K562 (cell line): ENCODE measurements around the gene OR2AT4. TPM values are rescaled to one million over a fixed set of nuclear protein-coding genes. Genes with fewer than 3 reads are reported as not detected.

Experiments
- ADNP ChIP-seq: fragments of 200-800 bp; sonication (Bioruptor generic); IDR thresholded peaks from 2 replicates; pipeline ENCODE4 v1.6.1; 2016; ENCODE audit warnings: missing genetic modification characterization, missing compliant biosample characterization
- CBFB ChIP-seq: sonication (generic); formaldehyde crosslinking; IDR thresholded peaks from 2 replicates; pipeline ENCODE4 v1.4.0; 2020; ENCODE audit warnings: mild to moderate bottlenecking, missing genetic modification reagents
- FOXM1 ChIP-seq, 2 experiments: fragments of 450-650 bp in 1 of 2; sonication (generic) in 1 of 2; formaldehyde crosslinking in 1 of 2; IDR thresholded peaks; 2 replicates each; pipeline versions ENCODE4 v1.6.1 to v1.9.0; 2017 to 2022; ENCODE audit warnings: low read depth in 2 of 2, mild to moderate bottlenecking in 2 of 2, missing genetic modification reagents in 1 of 2, moderate library complexity in 1 of 2
- GATAD2B ChIP-seq: fragments of 450-650 bp; IDR thresholded peaks from 2 replicates; pipeline ENCODE4 v1.6.1; 2017; ENCODE audit warnings: mild to moderate bottlenecking, borderline replicate concordance
- LCOR ChIP-seq: sonication (generic); formaldehyde crosslinking; IDR thresholded peaks from 2 replicates; pipeline ENCODE4 v1.8.0; 2022; ENCODE audit warnings: mild to moderate bottlenecking, missing genetic modification reagents
- MAFK ChIP-seq: IDR thresholded peaks from 2 replicates; pipeline ENCODE4 v1.6.1; 2011; ENCODE audit warnings: low read length, improper control_type of control experiment
- MCM2 ChIP-seq: fragments of 450-650 bp; IDR thresholded peaks from 2 replicates; pipeline ENCODE4 v1.6.1; 2017; ENCODE audit warnings: low read depth, mild to moderate bottlenecking
- MTA2 ChIP-seq: fragments of 450-650 bp; IDR thresholded peaks from 2 replicates; pipeline ENCODE4 v1.6.1; 2016; ENCODE audit warnings: low read depth
- NFYB ChIP-seq: IDR thresholded peaks from 2 replicates; pipeline ENCODE4 v1.6.1; 2011; ENCODE audit warnings: mild to moderate bottlenecking, moderate library complexity; ENCODE audit not compliant: insufficient read length; ENCODE audit errors: extremely low read depth
- POLR2H ChIP-seq: IDR thresholded peaks from 2 replicates; pipeline ENCODE4 v1.6.1; 2016; ENCODE audit warnings: missing genetic modification characterization, low read depth, mild to moderate bottlenecking, control low read depth, missing compliant biosample characterization, moderate library complexity
- PURB ChIP-seq: sonication (generic); formaldehyde crosslinking; IDR thresholded peaks from 2 replicates; pipeline ENCODE4 v1.9.0; 2021; ENCODE audit warnings: low read depth, mild to moderate bottlenecking, missing genetic modification reagents
- SIN3A ChIP-seq, 2 experiments: fragments of 150-350 bp in 1 of 2; IDR thresholded peaks; 2 replicates each; pipeline ENCODE4 v1.6.1; 2011 to 2016; ENCODE audit warnings: borderline replicate concordance in 2 of 2, low read depth in 2 of 2, low read length in 2 of 2, mild to moderate bottlenecking in 2 of 2, moderate library complexity in 2 of 2; ENCODE audit not compliant: control insufficient read depth in 1 of 2
- SLC30A9 ChIP-seq: fragments of 250-450 bp; sonication (Bioruptor Pico); IDR thresholded peaks from 2 replicates; pipeline ENCODE4 v1.8.0; 2022; ENCODE audit warnings: mild to moderate bottlenecking, moderate library complexity
- SMAD1 ChIP-seq: fragments of 150-350 bp; IDR thresholded peaks from 2 replicates; pipeline ENCODE4 v1.6.1; 2014; ENCODE audit warnings: low read length, low read depth; ENCODE audit not compliant: partially characterized antibody
- TAF7 ChIP-seq: fragments of 450-650 bp; IDR thresholded peaks from 2 replicates; pipeline ENCODE4 v1.6.1; 2016; ENCODE audit warnings: missing genetic modification characterization, missing compliant biosample characterization
- TARDBP ChIP-seq: fragments of 450-650 bp; IDR thresholded peaks from 2 replicates; pipeline ENCODE4 v1.6.1; 2016
- TBP ChIP-seq: optimal IDR thresholded peaks from 2 replicates; pipeline ENCODE3; 2011; ENCODE audit warnings: low read depth, low read length, improper control_type of control experiment
- ZNF134 ChIP-seq: fragments of 250-450 bp; sonication (Bioruptor Pico); conservative IDR thresholded peaks from 2 replicates; pipeline ENCODE4 v1.4.0; 2020
- ZNF184 ChIP-seq: sonication (generic); formaldehyde crosslinking; IDR thresholded peaks from 2 replicates; pipeline ENCODE4 v1.5.0; 2020; ENCODE audit warnings: missing genetic modification reagents
- ZNF282 ChIP-seq: sonication (generic); formaldehyde crosslinking; IDR thresholded peaks from 2 replicates; pipeline ENCODE4 v1.8.1; 2023; ENCODE audit warnings: missing genetic modification reagents
- ZNF316 ChIP-seq: fragments of 450-650 bp; IDR thresholded peaks from 2 replicates; pipeline ENCODE4 v1.6.1; 2016
- ZSCAN32 ChIP-seq: fragments of 450-650 bp; formaldehyde crosslinking; IDR thresholded peaks from 2 replicates; pipeline ENCODE4 v1.4.0; 2020; ENCODE audit warnings: mild to moderate bottlenecking, moderate library complexity
- polyA plus RNA-seq, 8 experiments: library from polyadenylated mRNA; depleted of rRNA in 4 of 8; stranded (reverse) in 5 of 8; unstranded in 3 of 8; fragments of >200 nt; fragmentation: Nextera tagmentation in 2 of 8; fragmentation: Illumina TruSeq in 1 of 8; extraction: Ambion mirVana in 2 of 8; extraction: Trizol in 1 of 8; gene quantifications; 2 replicates each; pipeline versions ENCODE4 v1.2.1 to v1.2.3, GENCODE V29; 2011 to 2014; ENCODE audit warnings: inconsistent platforms in 1 of 8, missing spikeins in 1 of 8
- total RNA-seq, 7 experiments: library from RNA; depleted of rRNA in 6 of 7; stranded (reverse); fragments of >200 nt in 6 of 7; fragmentation: Illumina TruSeq in 2 of 7; extraction: Trizol in 2 of 7; gene quantifications; 2 replicates each; pipeline versions ENCODE4 v1.2.1 to v1.2.3, GENCODE V29; 2011 to 2021; ENCODE audit warnings: low replicate concordance in 1 of 7
- TF ChIP-seq, protein P1 (sequence below): IDR thresholded peaks from 3 replicates; pipeline ENCODE4 v1.6.1; 2011; ENCODE audit warnings: borderline replicate concordance, mild to moderate bottlenecking, moderate library complexity; ENCODE audit not compliant: insufficient read length; ENCODE audit errors: extremely low read depth
- TF ChIP-seq, protein P2 (sequence below), 3 experiments: fragments of 200-800 bp in 1 of 3; sonication (Bioruptor generic) in 1 of 3; sonication (generic) in 1 of 3; formaldehyde crosslinking in 1 of 3; IDR thresholded peaks; 2 replicates each; pipeline versions ENCODE4 v1.6.1 to v1.8.0; 2016 to 2022; ENCODE audit warnings: mild to moderate bottlenecking in 2 of 3, missing compliant biosample characterization in 2 of 3, missing genetic modification characterization in 2 of 3, missing genetic modification reagents in 1 of 3

OR2AT4 gene
- total and polyA plus RNA-seq, 9 of the 15 experiments (the other 6 are each of a cell fraction or from before 2014, with no cell fraction given), result 0.86 to 3.1 (median 2.0) TPM

DNA sequence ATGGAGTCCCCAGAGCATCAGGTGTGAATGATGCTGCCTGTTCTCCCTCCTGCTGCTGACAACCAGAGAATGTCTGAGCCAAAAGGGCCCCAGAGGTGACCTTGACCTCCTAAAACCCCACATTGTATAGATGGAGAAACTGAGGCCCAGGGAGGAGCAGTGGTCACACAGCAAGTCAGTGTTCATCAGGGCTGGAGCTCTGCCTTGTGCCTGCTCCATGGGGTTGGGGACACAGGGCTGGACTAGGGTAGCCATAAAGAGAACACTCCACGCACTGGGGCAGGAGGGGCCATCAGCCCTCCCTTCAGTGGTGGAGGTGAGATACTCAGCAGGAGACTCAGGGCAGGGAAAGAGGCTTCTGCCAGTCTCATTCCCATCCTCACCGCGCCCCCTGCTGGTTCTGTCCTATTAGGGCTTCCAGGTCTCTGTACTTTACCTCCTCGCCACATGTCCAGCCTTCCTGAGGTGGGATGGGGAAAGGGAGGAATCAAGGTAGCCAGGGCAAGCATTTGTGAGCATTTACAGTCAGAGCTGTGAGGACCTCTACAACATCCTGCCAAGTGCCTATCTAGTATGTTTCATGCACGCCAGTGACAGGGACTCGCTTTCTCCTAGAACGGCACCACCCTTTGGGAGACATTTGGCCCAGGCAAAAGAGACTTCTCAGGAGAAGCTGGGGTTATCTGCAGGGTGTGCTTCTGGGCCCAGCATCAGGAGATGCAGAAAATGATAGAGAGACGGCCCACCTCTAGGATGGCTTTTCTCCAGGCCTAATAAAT, 64.7 kb downstream of the OR2AT4 start (continued):
- TF ChIP-seq, protein P1, sequence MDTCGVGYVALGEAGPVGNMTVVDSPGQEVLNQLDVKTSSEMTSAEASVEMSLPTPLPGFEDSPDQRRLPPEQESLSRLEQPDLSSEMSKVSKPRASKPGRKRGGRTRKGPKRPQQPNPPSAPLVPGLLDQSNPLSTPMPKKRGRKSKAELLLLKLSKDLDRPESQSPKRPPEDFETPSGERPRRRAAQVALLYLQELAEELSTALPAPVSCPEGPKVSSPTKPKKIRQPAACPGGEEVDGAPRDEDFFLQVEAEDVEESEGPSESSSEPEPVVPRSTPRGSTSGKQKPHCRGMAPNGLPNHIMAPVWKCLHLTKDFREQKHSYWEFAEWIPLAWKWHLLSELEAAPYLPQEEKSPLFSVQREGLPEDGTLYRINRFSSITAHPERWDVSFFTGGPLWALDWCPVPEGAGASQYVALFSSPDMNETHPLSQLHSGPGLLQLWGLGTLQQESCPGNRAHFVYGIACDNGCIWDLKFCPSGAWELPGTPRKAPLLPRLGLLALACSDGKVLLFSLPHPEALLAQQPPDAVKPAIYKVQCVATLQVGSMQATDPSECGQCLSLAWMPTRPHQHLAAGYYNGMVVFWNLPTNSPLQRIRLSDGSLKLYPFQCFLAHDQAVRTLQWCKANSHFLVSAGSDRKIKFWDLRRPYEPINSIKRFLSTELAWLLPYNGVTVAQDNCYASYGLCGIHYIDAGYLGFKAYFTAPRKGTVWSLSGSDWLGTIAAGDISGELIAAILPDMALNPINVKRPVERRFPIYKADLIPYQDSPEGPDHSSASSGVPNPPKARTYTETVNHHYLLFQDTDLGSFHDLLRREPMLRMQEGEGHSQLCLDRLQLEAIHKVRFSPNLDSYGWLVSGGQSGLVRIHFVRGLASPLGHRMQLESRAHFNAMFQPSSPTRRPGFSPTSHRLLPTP, result no peak
- TF ChIP-seq CBFB (CRISPR knock-in tag) (0 out of 2 replicates have a peak, but pooled peaks have one; percentile 68), ADNP (tag) (no peak; the same call in none of the 2 replicates), MCM2 (no peak), LCOR (CRISPR knock-in tag) (peak; percentile 58), FOXM1 (IDR thresholded peaks at IDR 0.05; ENCODE audit: low read depth) (no peak), FOXM1 (CRISPR knock-in tag; IDR thresholded peaks at IDR 0.05; ENCODE audit: low read depth) (no peak), NFYB (no peak), ZNF184 (CRISPR knock-in tag) (no peak), TAF7 (tag) (no peak), ZNF282 (CRISPR knock-in tag) (no peak), SLC30A9 (CRISPR knock-in tag) (no peak), SMAD1 (peak; percentile 22), MAFK (no peak), GATAD2B (no peak), TARDBP (peak; percentile 51; the same call in 1 of the 2 replicates), ZSCAN32 (CRISPR knock-in tag) (no peak), SIN3A (IDR thresholded peaks at IDR 0.05; ENCODE audit: borderline replicate concordance in 2 of 2, control insufficient read depth in 1 of 2, low read depth in 2 of 2, low read length in 2 of 2) (no peak), MTA2 (no peak), ZNF134 (CRISPR knock-in tag) (peak; percentile 53), PURB (CRISPR knock-in tag) (no peak), ZNF316 (no peak), TBP (peak; percentile 36), POLR2H (tag) (no peak)
- TF ChIP-seq, protein P2, sequence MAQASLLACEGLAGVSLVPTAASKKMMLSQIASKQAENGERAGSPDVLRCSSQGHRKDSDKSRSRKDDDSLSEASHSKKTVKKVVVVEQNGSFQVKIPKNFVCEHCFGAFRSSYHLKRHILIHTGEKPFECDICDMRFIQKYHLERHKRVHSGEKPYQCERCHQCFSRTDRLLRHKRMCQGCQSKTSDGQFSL (CRISPR knock-in tag; IDR thresholded peaks at IDR 0.05), result no peak
- TF ChIP-seq, protein P2 (tag; IDR thresholded peaks at IDR 0.05), result no peak
